ENCODE data around the gene PIM3.

Gene PIM3

DNA sequence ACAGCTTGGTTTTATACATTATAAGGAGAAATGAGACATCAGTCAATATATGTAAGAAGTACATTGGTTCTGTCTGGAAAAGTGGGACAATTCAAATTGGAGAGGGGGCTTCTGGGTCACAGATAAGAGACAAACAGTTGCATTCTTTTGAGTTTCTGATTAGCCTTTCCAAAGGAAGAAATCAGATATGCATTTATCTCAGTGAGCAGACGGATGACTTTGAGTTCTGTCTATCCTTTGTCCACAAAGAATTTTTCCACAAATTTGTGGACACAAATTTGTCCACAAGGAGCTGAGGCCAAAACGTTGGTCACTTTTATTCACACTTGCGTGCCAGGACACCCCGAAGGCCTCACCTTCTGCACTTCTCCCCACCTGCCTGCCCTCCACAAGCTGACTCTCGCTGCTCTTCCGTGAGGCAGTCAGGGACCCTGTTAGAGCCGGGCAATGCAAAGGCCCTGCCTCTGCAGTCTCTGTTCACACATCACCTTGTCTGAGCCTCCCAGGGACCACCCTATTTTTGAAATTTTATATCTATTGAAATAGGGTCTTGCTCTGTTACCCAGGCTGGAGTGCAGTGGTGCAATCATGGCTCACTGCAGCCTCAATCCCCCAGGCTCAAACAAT lies 31.4 kb downstream of the PIM3 start:
- DNase-seq (ENCODE audit: low read depth): no peak

DNA sequence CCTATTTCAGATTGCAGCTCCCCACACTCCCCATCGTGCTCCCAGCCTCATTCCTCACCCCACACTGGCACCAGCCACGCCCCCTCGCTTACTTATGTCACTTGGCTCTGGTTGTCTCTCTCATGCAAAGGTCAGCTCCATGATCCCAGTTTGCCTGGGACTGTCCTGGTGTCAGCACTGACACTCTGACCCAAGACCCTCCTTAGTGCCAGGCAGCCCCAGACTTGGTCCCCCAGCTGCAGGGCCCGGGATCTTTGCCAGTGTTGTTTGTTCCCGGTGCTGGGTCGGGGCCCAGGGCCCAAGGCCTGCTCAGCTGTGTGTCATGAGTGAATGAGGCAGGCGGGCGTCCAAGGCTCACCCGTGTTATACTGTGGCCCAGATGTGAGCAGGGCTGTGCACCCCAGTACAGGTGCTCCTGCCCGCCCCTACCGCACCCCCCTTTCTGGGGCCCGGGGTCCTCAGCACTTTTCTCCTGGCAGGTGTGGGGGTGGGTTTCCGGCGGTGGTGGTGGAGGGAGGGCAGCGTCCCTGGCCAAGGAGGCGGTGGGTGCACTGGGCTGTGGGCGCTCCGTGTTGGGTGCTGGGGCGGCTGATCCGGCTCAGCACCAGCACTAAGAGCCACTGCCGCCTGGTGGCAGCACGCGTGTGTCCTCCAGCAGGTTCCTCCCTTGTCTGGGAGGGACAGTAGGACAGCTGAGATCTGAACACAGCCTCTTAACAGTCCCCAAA lies 32.5 kb downstream of the PIM3 start:
- DNase-seq (ENCODE audit: low read depth): no peak

GRCh38 chr22:49993649-49994360 lies 33.2 kb downstream of the PIM3 start:
- no peak for DNase-seq (ENCODE audit: low read depth)

- DNase-seq (ENCODE audit: low read depth): no peak
Measured at GRCh38 chr22:49994361-49995040, 33.9 kb downstream of the PIM3 start.

GRCh38 chr22:49995041-49995360 lies 34.4 kb downstream of the PIM3 start:
- no peak for DNase-seq (ENCODE audit: low read depth)

DNA sequence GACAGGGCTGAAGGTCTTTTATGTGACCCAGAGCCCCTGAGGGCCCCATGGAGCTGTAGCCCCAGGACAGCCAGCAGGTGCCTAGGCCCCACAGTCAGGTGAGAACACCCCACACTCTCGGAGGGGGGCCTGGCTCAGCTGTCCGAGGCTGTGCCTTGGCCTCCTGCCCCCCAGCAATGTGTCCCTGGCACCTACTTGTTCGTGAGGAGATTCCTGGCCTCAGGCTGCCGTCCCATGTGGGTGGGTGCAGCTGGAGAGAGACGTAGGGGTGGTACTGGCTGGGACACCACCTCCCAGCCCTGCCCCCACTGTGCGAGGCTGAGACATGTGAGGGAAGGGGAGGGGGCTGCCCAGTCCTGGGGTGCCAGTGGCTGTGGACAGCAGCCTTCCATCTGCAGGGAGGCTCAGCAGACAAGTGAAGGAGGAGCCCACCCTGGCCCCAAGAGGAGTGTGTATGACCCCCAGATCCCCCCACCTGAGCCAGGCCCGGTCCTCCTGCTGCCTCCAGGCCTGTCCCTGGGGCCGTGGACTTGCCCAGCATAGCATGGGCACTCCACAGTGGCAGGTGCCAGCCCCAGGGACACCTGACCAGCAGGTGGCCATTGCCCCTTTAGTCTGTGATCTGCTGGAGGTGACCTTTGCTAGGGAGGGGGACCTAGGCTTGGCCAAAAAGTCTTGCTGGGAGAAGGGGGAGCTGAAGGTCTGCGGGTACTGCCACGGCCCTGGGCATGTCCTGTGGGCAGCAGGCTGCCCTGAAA lies 35.0 kb downstream of the PIM3 start:
- DNase-seq (ENCODE audit: low read depth): no peak

GRCh38 chr22:49996119-49996517 lies 35.5 kb downstream of the PIM3 start:
- no peak for DNase-seq (ENCODE audit: low read depth)

DNA sequence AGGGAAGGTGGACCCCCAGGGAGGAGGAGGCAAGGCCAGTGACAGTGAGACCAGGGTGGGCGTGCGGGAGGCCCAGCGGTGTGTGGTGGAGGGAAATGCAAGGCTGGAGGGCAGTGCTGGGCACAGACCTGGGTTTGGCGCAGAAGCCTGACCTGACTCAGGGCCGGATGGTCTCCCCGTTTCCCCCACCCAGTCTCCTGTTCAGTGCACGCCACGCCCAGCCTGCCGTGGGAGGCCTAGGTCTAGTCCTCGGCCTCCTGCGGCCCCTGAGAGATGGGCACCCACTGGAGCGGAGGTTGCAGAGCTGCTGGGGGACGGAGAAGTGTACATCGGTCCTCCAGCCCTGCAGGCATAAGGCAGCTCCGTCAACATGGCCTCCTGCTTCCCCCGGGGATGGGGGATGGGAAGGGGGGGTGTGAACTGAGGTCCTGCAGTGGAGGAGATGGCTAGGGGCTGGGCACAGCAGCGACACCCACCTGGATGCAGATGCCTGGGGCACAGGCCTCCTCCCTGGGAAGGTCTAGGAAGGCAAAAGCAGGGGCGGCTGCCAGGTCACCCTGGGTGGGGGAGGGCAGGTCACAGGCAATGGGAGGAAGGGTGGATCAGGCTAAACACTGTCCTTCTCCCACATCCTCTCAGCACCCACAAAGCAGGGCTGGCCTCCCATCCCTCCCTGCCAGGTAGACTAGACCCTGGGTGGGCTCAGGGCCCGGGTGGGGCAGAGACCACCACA lies 36.1 kb downstream of the PIM3 start:
- DNase-seq (ENCODE audit: low read depth): no peak

DNA sequence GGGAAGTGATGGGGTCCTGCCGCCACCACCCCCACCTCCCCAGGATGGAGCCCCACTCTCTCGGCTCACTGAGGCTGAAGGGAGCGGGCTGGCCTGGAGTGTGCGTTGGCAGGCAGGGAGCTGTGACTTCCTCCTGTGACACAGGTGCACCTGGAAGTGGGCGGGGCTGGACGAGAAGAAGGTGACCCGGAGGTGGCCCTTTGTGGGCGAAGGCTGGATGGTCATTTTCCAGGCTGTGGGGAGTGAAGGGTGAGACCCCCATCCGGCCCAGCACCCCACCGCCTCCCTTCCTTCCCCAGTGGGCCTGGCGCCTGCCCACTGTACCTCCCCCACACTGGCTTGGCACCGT lies 36.7 kb downstream of the PIM3 start:
- DNase-seq (ENCODE audit: low read depth): no peak

GRCh38 chr22:49997932-49998717 lies 37.6 kb downstream of the PIM3 start:
- no peak for DNase-seq (ENCODE audit: low read depth)

DNA sequence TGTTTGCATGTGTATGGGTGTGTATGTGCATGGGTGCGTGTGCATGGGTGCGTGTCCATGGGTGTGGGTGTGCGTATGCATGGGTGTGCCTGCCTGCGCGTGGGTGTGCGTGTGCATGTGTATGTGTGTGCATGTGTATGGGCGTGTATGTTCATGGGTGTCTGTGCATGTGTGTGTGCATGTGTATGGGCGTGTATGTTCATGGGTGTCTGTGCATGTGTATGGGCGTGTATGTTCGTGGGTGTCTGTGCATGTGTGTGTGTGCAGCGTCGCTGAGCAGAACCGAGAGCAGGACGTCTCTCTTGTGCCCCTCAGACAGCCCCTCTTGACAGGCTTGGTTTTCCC lies 38.1 kb downstream of the PIM3 start:
- DNase-seq (ENCODE audit: low read depth): no peak

GRCh38 chr22:49999063-49999945 lies 38.7 kb downstream of the PIM3 start:
- no peak for DNase-seq (ENCODE audit: low read depth)

GRCh38 chr22:49999946-50000586 lies 39.5 kb downstream of the PIM3 start:
- no peak for DNase-seq (ENCODE audit: low read depth)

GRCh38 chr22:50000587-50001387 lies 40.2 kb downstream of the PIM3 start:
- DNase-seq (ENCODE audit: low read depth): no peak

DNA sequence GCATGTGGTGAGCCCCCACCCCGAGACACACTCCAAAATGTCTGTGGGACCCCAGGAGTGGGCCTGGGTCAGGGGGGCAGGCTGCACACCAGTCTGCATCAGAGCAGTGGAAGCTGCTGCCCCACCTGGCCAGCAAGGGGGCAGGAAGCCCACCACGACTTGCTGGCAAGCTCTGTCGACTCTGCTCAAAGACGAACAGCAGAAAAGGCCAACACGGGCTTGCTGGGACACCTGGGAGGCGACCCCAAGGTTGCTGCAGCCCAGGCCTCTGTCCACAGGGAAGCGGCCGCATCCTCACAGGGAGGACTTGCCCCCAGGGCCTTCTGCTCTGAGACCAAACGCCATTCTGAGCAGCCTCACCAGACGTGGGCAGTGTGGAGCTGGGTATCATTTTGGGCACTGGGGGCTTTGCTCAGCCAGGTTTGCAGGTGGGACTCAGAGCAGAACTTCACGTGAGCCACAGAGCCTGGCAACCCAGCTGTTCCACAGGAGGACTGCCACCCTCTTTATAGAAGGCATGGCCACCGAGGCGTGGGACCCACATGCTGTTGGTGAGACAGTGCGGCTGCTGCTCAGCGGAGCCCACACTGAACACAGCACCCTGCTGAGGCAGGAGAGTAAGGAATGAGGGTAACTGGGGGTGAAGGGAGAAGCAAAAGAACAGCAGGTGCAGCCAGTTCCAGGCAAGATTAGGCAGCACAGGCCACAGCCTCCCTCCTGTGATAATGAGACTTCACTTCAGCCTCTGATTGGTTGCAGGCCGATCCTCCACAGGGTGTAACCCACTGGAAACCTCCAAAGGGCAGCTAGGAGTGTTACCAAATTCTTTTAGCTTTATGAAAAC lies 41.0 kb downstream of the PIM3 start:
- no peak for DNase-seq (ENCODE audit: low read depth)

DNA sequence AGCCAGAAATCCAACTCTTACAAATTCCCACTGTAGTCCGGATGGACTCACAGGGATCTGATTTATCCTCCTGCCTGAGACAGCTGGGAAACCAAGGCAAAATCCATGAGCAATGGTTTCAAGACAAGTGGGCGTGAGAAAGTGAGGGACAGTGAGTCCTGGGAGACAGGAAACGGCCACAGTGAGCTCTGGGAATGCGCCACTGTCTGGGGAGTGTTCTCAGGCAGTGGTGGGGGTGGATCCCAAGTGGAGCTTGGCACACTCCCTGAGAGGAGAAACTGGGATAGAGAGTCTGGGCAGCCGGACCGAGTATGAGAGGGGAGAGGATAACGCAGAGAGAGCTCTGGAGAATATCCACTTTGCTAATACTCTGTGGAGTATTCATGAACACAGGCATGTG lies 42.2 kb downstream of the PIM3 start:
- no peak for DNase-seq (ENCODE audit: low read depth)

- DNase-seq (ENCODE audit: low read depth): no peak
Measured at GRCh38 chr22:50004918-50005317, 44.3 kb downstream of the PIM3 start.
